ENCODE results near the gene CAMK2N2.

DNA sequence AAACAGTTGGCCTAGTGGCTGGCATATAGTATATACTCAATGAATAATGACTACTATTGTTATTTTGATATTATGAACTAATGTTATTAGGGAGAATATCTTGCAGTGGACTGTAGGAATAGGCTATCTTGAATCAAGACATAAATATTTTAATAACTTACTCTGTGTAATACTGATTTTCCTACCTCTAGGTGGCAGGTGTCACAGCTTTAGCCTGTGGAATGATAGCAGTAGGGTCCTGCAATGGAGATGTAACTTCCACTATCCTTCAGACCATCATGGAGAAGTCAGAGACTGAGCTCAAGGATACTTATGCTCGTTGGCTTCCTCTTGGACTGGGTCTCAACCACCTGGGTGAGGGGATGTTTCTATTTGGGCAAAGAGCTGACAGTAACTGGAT, 44.2 kb upstream of the CAMK2N2 start:
- TF ChIP-seq RNF2 (IDR thresholded peaks at IDR 0.05) (no peak), GABPB1 (CRISPR knock-in tag; IDR thresholded peaks at IDR 0.05) (no peak), EHMT2 (IDR thresholded peaks at IDR 0.05) (no peak), SIN3B (IDR thresholded peaks at IDR 0.05; ENCODE audit: low read depth) (no peak), TSC22D4 (tag; IDR thresholded peaks at IDR 0.05) (no peak), ATF1 (CRISPR knock-in tag; IDR thresholded peaks at IDR 0.05) (no peak), ATF1 (tag; IDR thresholded peaks at IDR 0.05) (no peak), ZKSCAN1 (IDR thresholded peaks at IDR 0.05; ENCODE audit: low read depth, low read length) (no peak), SIN3A (IDR thresholded peaks at IDR 0.05; ENCODE audit: borderline replicate concordance in 2 of 2, control insufficient read depth in 1 of 2, low read depth in 2 of 2, low read length in 2 of 2) (no peak)
- TF ChIP-seq, protein P1, sequence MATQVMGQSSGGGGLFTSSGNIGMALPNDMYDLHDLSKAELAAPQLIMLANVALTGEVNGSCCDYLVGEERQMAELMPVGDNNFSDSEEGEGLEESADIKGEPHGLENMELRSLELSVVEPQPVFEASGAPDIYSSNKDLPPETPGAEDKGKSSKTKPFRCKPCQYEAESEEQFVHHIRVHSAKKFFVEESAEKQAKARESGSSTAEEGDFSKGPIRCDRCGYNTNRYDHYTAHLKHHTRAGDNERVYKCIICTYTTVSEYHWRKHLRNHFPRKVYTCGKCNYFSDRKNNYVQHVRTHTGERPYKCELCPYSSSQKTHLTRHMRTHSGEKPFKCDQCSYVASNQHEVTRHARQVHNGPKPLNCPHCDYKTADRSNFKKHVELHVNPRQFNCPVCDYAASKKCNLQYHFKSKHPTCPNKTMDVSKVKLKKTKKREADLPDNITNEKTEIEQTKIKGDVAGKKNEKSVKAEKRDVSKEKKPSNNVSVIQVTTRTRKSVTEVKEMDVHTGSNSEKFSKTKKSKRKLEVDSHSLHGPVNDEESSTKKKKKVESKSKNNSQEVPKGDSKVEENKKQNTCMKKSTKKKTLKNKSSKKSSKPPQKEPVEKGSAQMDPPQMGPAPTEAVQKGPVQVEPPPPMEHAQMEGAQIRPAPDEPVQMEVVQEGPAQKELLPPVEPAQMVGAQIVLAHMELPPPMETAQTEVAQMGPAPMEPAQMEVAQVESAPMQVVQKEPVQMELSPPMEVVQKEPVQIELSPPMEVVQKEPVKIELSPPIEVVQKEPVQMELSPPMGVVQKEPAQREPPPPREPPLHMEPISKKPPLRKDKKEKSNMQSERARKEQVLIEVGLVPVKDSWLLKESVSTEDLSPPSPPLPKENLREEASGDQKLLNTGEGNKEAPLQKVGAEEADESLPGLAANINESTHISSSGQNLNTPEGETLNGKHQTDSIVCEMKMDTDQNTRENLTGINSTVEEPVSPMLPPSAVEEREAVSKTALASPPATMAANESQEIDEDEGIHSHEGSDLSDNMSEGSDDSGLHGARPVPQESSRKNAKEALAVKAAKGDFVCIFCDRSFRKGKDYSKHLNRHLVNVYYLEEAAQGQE (IDR thresholded peaks at IDR 0.05; ENCODE audit: borderline replicate concordance) = no peak
- TF ChIP-seq, protein P1 (CRISPR knock-in tag; IDR thresholded peaks at IDR 0.05; ENCODE audit: low read depth) = no peak

Data from K562 (cell line).